DOHH2 (cell line): ENCODE results near the gene RSF1.

Experiments used
- EZH2phosphoT487 ChIP-seq: fragments of 200-600 bp; sonication (generic); IDR thresholded peaks from 2 replicates; pipeline ENCODE4 v1.6.1; 2017; ENCODE audit warnings: borderline replicate concordance, mild to moderate bottlenecking, antibody characterized with exemption, low read length, moderate library complexity, mixed read lengths
- TF ChIP-seq, protein P1 (sequence below): fragments of 200-600 bp; sonication (generic); IDR thresholded peaks from one replicate; pipeline ENCODE4 v1.5.1; 2014; ENCODE audit warnings: antibody characterized with exemption, mild to moderate bottlenecking, low read depth, low read length; ENCODE audit not compliant: poor library complexity, severe bottlenecking

DNA sequence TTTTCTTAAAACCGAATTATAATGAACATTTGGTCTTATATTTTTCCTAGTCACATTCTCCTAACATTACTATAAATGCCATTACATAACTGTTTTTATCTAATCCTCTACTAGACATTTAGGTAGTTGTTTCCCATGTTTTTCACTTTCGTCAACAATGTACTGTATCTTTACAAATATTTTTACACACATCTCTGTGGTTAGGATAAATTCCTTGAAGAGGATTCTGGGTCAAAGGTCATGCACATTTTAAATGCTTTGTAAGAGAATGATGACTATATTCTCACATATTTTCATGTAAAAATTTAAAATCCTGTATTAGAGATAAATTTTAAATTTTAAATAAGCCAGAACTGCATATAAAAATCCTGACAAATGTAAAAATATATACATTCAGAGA is 121.6 kb downstream of the RSF1 start:
- TF ChIP-seq, protein P1, sequence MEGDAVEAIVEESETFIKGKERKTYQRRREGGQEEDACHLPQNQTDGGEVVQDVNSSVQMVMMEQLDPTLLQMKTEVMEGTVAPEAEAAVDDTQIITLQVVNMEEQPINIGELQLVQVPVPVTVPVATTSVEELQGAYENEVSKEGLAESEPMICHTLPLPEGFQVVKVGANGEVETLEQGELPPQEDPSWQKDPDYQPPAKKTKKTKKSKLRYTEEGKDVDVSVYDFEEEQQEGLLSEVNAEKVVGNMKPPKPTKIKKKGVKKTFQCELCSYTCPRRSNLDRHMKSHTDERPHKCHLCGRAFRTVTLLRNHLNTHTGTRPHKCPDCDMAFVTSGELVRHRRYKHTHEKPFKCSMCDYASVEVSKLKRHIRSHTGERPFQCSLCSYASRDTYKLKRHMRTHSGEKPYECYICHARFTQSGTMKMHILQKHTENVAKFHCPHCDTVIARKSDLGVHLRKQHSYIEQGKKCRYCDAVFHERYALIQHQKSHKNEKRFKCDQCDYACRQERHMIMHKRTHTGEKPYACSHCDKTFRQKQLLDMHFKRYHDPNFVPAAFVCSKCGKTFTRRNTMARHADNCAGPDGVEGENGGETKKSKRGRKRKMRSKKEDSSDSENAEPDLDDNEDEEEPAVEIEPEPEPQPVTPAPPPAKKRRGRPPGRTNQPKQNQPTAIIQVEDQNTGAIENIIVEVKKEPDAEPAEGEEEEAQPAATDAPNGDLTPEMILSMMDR: no peak
- no peak for TF ChIP-seq EZH2phosphoT487
